H54 (cell line): ENCODE data around the gene C1orf185.

Experiments
- DNase-seq: peaks from one replicate; pipeline ENCODE4 v3.0.0; 2011; ENCODE audit warnings: low spot score, mixed read lengths; ENCODE audit not compliant: insufficient read length
- FAIRE-seq: peaks from 3 replicates; lab custom pipeline; 2011; peaks lifted over from hg19 to GRCh38; lab: Jason Lieb, UNC
- POLR2A ChIP-seq: IDR thresholded peaks from 2 replicates; pipeline ENCODE4 v1.6.1; 2011; ENCODE audit warnings: low read depth, mild to moderate bottlenecking, low read length

The C1orf185 gene

DNA sequence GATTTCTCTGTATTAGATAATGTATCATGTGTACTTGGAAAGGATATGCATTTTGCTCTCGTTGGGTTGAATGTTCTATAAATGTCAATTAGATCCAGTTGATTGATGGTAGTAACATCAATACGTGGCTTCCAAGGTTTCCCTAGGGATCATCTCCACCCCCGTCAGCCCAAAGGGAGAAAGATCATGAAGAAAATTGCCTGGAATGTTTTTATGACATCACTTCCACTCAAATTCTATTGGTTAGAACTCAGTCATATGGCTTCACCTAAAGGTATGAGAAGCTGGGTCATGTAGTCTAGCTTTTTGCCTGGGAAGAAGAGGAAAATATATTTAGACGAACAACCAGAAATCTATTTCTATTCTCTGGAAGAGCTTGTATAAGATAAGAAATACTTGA, at the start of gene C1orf185:
Gene C1orf185, plus strand, starts transcription at position 253 of the 400 bp plus-strand sequence. Its CDS starts 6 bp downstream, at position 259.
- FAIRE-seq: no peak
- TF ChIP-seq POLR2A: no peak
- no peak for DNase-seq

DNA sequence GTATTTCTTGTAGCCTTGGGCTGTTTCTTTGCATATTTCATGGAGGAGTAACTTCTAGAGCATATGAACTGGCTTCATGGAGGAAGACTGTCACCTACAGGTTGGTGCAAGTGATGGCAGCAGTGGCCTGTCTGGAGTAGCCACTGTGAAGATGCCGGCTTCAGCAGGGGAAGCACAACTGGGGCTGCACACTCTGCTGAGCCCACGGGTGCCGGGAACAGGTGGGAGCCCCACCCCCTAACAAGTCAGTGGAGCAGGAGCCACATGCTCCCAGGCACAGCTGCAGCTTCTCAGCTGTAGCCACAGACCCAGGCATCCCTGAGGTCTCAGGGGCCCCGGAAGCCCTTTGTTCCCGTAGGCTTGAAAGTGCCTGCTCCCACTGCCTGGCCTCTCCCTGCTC, 43.2 kb upstream of the C1orf185 start:
- TF ChIP-seq POLR2A: no peak
- DNase-seq: no peak
- FAIRE-seq: no peak

DNA sequence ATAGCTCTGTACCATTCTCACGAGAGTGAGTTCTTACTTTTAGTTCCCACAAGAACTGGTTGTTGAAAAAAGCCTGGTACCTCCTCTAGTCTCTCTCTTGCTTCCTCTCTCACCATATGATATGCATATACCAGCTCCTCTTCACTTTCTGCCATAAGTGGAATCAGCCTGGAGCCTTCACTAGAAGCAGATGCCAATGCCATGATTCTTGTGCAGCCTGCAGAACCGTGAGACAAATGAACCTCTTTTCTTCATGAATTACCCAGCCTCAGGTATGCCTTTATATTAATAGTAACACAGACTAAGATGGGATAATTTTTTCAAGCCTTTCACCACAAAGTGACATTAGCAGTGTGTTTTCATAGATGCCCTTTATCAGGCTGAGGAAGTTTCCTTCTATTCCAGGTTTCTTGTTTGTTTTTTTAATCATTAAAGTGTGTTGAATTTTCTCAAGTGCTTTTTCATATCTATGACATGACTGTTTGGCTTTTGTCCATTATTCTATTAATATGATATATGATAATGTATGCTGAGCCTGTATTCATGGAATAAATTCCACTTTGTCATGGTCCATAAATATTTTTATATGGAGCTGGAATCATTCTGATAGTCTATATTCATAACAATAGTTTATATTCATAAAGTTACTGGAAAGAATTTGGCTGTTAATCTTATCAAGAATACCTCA, 40.7 kb upstream of the C1orf185 start:
- DNase-seq: no peak
- no peak for TF ChIP-seq POLR2A
- no peak for FAIRE-seq

DNA sequence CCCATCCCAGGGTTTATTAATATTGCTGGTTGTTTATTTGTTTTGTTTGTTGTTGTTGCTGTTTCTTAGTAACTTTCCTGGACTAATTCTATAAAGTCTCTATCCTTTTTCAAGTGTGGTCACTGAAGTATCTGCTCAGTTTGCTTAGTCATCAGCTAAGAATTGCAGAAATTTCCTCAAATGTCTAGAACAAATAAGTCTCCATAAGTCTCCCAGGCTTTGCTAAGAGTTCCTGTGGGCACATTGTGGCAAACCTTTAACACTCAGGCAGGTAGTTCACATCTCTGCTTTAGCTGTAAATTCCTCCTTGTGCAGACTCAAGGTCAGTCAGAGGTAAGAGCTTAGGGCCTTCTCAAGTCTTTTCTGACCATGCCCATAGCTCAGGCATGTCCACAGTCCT, 38.9 kb upstream of the C1orf185 start:
- DNase-seq: peak; percentile 33
- TF ChIP-seq POLR2A: no peak
- peak; percentile 78 for FAIRE-seq

DNA sequence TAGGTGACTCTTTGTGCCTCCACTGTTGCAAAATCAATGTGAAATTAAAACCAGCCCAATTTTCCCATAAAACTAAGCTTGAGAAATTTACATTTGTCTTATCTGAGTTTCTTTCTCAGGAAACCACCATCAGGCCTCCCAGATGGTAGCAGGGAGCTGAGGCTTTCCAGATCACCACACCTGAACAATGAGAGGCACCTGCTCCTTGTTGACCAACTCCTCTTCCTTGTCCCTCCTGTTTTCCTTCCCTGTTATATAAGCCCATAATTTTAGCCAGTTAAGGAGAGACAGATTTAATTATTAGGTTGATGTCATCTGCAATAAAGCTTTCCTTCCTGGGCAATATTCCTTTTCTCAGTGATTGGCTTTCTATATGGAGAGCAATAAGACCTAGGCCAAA, 32.0 kb upstream of the C1orf185 start:
- no peak for DNase-seq
- no peak for FAIRE-seq
- no peak for TF ChIP-seq POLR2A

DNA sequence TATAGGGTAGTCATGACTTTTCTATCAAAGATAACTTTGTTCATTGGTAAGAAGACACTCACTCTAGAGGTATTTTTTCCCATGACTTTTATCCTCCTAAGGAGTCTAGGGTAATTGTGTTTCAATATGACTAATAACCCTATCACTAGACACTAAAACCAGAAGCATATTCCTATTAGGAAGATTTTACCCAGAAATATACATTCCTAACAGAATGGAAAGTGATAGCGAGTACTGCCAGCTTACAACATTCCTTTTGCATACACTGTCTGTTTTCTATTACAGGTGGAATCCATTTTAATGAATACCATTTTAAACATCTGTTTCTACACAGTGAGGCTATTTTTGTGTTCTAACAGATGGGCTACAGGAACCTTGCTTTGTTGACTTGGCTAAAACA, 31.4 kb upstream of the C1orf185 start:
- DNase-seq: peak; percentile 41
- TF ChIP-seq POLR2A: no peak
- peak; percentile 87 for FAIRE-seq

DNA sequence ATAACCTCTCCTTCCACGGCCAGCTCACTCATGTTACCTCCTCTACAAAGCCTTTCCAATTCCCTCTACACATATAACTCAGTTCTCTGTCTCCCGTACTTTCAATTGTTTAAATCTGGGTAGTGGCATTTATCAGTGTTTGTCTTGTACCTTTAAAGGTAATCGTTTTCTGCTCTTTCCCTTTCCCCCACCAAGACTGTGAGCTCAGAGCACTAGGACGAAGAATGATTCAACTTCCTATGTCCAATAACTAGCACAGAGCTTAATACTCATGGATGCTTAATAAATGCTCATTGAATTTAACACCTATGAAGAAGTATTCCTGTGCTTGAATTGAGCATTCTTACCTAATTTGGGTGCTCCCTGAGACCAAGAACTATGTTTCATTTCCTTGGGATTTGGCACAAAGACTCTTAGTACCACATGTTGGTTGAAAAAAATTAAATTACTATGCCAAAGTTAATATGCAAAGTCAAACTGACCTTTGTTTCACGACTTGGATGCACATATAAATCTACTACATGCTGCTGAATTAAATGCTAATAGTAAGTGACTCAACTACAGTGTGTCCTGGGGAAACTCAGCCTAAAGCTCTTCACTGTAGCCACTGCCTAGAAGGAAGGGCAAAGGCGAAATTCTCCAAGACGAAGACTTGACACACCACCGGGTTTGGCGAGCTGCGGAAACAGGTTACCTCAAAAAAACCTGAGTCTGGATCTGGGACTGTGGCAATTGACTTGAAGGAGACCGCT, 30.6 kb upstream of the C1orf185 start:
- TF ChIP-seq POLR2A: no peak
- FAIRE-seq: peak; percentile 61
- DNase-seq: no peak

DNA sequence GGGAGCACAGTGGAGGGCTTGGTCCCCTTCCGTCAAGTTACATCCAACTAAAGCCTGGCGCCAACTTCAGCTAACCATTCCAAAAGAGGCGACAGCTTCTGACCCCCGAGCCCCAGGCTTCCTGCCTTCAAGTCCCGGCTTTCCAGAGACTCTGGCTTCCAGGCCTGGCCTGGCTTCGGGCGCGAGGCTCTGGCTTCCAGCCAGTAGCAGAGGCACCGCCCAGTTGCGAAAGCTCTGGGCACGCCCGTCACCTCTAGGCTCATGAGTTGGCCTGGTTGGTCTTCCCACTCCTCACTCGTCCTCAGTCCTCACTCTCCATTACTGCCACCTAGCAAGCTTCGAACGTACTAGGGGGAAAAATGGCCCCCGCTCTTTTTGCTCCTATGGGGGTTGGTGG, 30.0 kb upstream of the C1orf185 start:
- DNase-seq (no peak), FAIRE-seq (no peak)
- no peak for TF ChIP-seq POLR2A

DNA sequence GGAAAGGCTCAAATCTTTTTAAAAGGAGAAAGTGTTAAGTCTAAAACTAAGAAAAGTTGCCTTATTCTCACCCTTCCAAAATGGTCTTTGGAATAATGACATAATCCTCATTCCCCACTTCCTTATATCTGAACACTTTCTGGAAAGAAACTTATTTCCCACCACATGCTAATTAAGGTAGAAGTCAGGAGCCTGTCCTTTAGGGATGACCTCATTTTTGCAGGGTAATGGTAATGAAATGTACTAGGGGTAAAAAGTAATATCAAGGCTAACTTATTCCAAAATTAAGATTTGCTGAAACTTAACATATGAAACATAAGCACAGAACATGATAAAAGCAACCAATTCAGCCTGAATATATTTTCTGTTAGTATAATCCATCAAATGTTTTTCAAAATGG, 29.4 kb upstream of the C1orf185 start:
- FAIRE-seq (peak; percentile 23), DNase-seq (no peak)

DNA sequence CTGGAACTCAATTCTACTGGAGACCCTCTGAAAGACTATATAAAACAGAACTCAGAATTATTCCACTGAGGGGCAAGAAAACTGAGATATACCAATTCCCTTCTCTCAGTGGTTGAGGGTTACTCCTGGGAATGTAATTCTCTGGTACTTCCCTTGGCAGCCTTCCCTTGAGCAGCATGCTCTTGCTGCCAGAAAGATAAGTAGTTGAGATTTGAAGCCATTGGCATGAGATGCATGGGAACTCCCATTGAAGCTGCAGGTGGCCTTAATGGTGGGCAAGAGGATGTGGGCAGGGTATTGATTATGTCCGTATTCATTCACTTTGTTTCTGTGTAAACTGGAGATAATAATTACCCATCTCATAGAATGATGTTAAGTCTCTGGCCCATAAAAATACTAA, 28.6 kb upstream of the C1orf185 start:
- no peak for TF ChIP-seq POLR2A
- DNase-seq (no peak), FAIRE-seq (no peak)

More for the DNA sequence above, 29.4 kb upstream of the C1orf185 start:
- TF ChIP-seq POLR2A: no peak

DNA sequence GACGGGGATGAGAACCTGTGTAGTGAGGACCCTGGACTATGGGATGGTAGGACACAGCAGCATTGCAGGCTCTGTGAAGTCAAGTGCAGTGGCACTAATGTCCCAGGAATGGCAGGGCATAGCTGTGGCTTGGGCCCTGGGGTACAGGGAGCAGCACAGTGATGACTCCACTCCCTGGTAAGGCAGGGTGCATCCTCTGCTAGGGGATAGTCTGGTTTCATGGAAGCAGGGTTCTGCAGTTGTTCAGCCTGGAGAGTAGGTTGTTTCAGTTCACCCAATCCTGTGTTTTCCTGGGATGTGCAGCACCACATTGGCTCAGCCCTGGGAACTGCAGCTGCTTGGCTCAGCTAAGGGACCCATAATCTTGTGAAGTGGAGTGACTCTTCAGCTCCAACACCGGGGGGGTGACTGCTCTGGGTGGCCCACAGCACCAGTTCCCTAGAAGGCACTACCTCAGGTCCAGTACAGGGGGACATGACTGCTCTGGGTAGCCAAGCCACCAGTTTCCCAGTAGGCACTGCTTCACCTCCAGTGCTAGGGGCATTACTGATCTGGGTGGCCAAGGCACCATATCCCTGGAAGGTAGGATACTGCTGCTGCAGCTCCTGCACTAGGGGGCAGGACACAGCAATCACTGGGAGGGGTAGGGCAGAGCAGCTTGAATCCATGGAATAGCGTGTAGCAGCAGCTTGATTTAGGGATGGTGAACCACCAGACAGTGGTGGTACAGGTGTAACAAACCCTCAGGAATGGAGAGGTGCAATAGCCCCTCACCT, 15.3 kb upstream of the C1orf185 start:
- DNase-seq (no peak), FAIRE-seq (no peak)
- TF ChIP-seq POLR2A: no peak

DNA sequence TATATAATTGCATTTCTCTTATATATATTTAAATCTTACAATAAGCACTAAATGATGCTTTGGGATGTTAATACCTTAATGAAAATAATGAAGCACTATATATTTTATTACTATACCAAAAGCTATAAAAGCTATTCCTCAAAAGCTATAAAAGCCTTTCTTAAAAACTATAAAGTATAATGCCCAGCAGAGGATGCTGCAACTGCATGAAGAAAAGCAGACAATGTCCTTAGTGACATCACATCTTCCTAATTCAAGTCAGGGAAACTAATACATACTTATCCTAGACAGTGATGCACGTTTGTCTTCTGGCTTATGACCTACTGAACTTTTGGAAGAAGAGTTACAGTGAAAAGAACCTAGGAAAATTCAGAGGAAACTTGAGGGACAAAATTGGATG, 13.6 kb upstream of the C1orf185 start:
- TF ChIP-seq POLR2A: no peak
- DNase-seq (no peak), FAIRE-seq (no peak)

DNA sequence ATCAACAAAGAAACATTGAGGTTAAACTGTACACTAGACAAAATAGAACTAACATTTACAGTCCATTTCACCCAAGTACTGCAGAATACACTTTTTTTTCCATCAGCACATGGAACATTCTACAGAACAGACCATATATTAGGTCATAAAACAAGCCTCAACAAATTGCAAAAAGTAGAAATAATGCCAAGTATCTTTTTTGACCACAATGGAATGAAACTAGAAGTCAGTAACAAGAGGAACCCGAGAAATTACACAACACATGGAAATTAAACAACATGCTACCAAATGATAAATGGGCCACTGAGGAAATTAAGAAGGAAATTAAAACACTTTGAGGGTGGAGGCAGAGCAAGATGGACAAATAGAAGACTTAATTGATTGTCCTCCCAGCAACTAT, 8.4 kb upstream of the C1orf185 start:
- DNase-seq: no peak
- no peak for FAIRE-seq
- TF ChIP-seq POLR2A: no peak

DNA sequence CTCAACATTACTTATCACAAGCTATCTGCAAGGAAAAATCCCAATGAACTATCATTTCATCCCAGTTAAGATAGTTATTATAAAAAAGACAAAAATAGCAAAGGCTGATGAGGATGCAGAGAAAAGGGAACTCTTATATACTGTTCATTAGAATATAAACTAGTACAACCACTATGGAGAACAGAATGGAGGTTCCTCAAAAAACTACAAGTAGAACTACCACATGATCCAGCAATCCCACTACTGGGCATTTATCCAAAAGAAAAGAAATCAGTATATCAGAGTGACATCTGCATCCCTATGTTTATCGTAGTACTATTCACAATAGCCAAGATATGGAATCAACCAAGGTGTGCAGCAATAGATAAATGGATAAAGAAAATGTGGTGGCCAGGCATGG, 4.9 kb upstream of the C1orf185 start:
- DNase-seq (no peak), FAIRE-seq (no peak)
- no peak for TF ChIP-seq POLR2A
